Right lobe of liver (tissue), 4 donors: ENCODE measurements around the gene RIC3.

Source experiments
- CTCF ChIP-seq, 4 donors: fragments of 200-600 bp in 3 of 4; fragments of 450-650 bp in 1 of 4; IDR thresholded peaks; one replicate each; pipeline versions ENCODE4 v1.5.1 to v1.8.0; 2016 to 2022; ENCODE audit warnings: antibody characterized with exemption in 4 of 4, mild to moderate bottlenecking in 2 of 4
- POLR2A ChIP-seq: fragments of 450-650 bp; IDR thresholded peaks from one replicate; pipeline ENCODE4 v1.6.1; 2017; ENCODE audit warnings: antibody characterized with exemption, mild to moderate bottlenecking
- donor health status: DM: no; HTN: no; CAD: no.
- donor health status: DM: no; HTN: no; CAD: no.
- donor health status: DM: no; HTN: yes; CAD: no.

DNA sequence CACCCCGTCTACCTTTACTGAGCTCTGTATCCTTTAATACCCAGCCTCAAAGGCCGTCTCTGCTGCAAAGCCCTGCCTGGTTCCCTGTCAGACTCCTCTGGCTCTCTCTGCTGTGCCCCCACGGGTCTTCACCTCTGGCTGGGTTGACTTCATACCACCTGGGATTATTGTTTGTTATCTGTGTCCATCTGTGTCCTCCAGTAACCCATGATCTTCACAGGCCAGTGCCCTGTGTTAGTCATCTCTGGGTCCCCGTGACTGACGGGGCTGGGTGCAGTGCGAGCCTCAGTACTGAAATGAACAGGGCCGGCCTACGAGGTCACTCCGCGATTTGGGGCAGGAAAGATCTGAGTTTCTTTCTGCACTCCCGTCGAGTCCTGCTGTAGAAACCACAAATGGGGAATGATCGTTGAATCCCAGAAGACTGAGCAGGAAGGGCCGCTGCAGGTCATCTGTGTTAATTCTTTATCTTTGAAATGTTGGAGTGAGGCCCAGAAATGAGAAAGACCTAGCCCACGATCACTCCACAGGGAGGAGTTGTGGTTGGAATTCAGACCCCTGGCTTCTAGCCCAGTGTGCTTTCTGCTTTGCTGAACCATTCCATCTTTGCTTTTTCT lies 100.1 kb downstream of the RIC3 start:
- no peak for TF ChIP-seq CTCF (IDR thresholded peaks at IDR 0.05)
- TF ChIP-seq POLR2A: peak; percentile 13
